ENCODE measurements around the gene IBTK. TPM values are rescaled to one million over a fixed set of nuclear protein-coding genes. Genes with fewer than 3 reads are reported as not detected.
"Not testable (repeated sequence)": the region's sequence is repeated elsewhere in the genome, so short reads cannot be mapped to it uniquely, and the experiment has no call there.

The IBTK gene
- polyA plus RNA-seq, 6 donors from 2014 or later: 16.1 to 23.9 (median 19.6) TPM

- no peak overlapping the region for H3K4me3 Mint-ChIP-seq
- no peaks in the 10 kb centered on the region for H3K4me1 Mint-ChIP-seq
- no peaks in the 10 kb centered on the region for H3K36me3 Mint-ChIP-seq
- H3K9me3 Mint-ChIP-seq: no peaks in the 10 kb centered on the region
- H3K27ac Mint-ChIP-seq: no peak overlapping the region
- peaks cover 0 to 4% (median 0%) of the 10 kb centered on the region in 3 donors for H3K27me3 Mint-ChIP-seq
- ATAC-seq (ENCODE audit: low read depth in 2 of 2): no peak
- DNase-seq: no peak
Measured at GRCh38 chr6:82144007-82144851, 103.3 kb downstream of the IBTK start.

- no peaks in the 10 kb centered on the region for H3K36me3 Mint-ChIP-seq
- peaks cover 0 to 4% (median 0%) of the 10 kb centered on the region in 3 donors for H3K27me3 Mint-ChIP-seq
- no peaks in the 10 kb centered on the region for H3K9me3 Mint-ChIP-seq
- H3K4me1 Mint-ChIP-seq: no peaks in the 10 kb centered on the region
- no peak overlapping the region for H3K27ac Mint-ChIP-seq
- ATAC-seq (ENCODE audit: low read depth in 2 of 2) (no peak), DNase-seq (no peak)
- H3K4me3 Mint-ChIP-seq: no peak overlapping the region
Measured at GRCh38 chr6:82143041-82143481, 104.5 kb downstream of the IBTK start.

- H3K4me1 Mint-ChIP-seq: no peaks in the 10 kb centered on the region
- DNase-seq (no peak), ATAC-seq (ENCODE audit: low read depth in 2 of 2) (no peak)
- no peak overlapping the region for H3K27ac Mint-ChIP-seq
- H3K36me3 Mint-ChIP-seq: no peaks in the 10 kb centered on the region
- peaks cover 0 to 4% (median 0%) of the 10 kb centered on the region in 3 donors for H3K27me3 Mint-ChIP-seq
- H3K4me3 Mint-ChIP-seq: no peak overlapping the region
- no peaks in the 10 kb centered on the region for H3K9me3 Mint-ChIP-seq
Measured at GRCh38 chr6:82142524-82142923, 105.0 kb downstream of the IBTK start.

- H3K4me1 Mint-ChIP-seq: no peaks in the 10 kb centered on the region
- peaks cover 8 to 11% (median 11%) of the 10 kb centered on the region in 3 donors for H3K27me3 Mint-ChIP-seq
Measured at GRCh38 chr6:82138075-82138791, 109.3 kb downstream of the IBTK start.

GRCh38 chr6:82131441-82131840 lies 116.1 kb downstream of the IBTK start:
- Mint-ChIP-seq H3K27ac (no peak overlapping the region), H3K27me3 (peaks cover 7 to 17% (median 11%) of the 10 kb centered on the region in 3 donors), H3K4me3 (no peak overlapping the region), H3K4me1 (no peaks in the 10 kb centered on the region), H3K9me3 (peaks cover 0 to 7% (median 1%) of the 10 kb centered on the region in 7 donors), H3K36me3 (no peaks in the 10 kb centered on the region)
- ATAC-seq (ENCODE audit: low read depth in 2 of 2) (no peak), DNase-seq (no peak)

More at GRCh38 chr6:82138075-82138791, 109.3 kb downstream of the IBTK start:
- H3K36me3 Mint-ChIP-seq: no peaks in the 10 kb centered on the region
- ATAC-seq (ENCODE audit: low read depth in 2 of 2): no peak
- H3K9me3 Mint-ChIP-seq: no peaks in the 10 kb centered on the region
- H3K27ac Mint-ChIP-seq: no peak overlapping the region
- no peak for DNase-seq
- no peak overlapping the region for H3K4me3 Mint-ChIP-seq

- no peak overlapping the region for H3K4me3 Mint-ChIP-seq
- H3K36me3 Mint-ChIP-seq: no peaks in the 10 kb centered on the region
- peaks cover 0 to 7% (median 3%) of the 10 kb centered on the region in 7 donors for H3K9me3 Mint-ChIP-seq
- H3K4me1 Mint-ChIP-seq: no peaks in the 10 kb centered on the region
- no peak overlapping the region for H3K27ac Mint-ChIP-seq
- DNase-seq: no peak
- peaks cover 7 to 17% (median 11%) of the 10 kb centered on the region in 3 donors for H3K27me3 Mint-ChIP-seq
- ATAC-seq (ENCODE audit: low read depth in 2 of 2): no peak
Measured at GRCh38 chr6:82129797-82130196, 117.7 kb downstream of the IBTK start.

- H3K4me3 Mint-ChIP-seq; H3K27me3 Mint-ChIP-seq; ATAC-seq (ENCODE audit: low read depth in 2 of 2); H3K36me3 Mint-ChIP-seq; H3K4me1 Mint-ChIP-seq; H3K9me3 Mint-ChIP-seq; DNase-seq; H3K27ac Mint-ChIP-seq: not testable (repeated sequence)
Measured at GRCh38 chr6:82128973-82129372, 118.6 kb downstream of the IBTK start.

- ATAC-seq (ENCODE audit: low read depth in 2 of 2) (no peak), DNase-seq (no peak)
- Mint-ChIP-seq H3K27ac (no peak overlapping the region), H3K36me3 (no peaks in the 10 kb centered on the region), H3K4me1 (no peaks in the 10 kb centered on the region), H3K9me3 (peaks cover 0 to 10% (median 3%) of the 10 kb centered on the region in 7 donors), H3K4me3 (no peak overlapping the region), H3K27me3 (peaks cover 0 to 1% (median 0%) of the 10 kb centered on the region in 3 donors)
Measured at GRCh38 chr6:82123632-82124031, 123.9 kb downstream of the IBTK start.

Other genes with a start within 250 kb of the IBTK start
- not detected for gene TPBG, start 116.1 kb upstream of the IBTK start, polyA plus RNA-seq (ENCODE audit: low read depth in 6 of 6)

Data from naive B cell (primary cell).